Measurements from ENCODE around the gene GTSF1L. TPM values are rescaled to one million over a fixed set of nuclear protein-coding genes. Genes with fewer than 3 reads are reported as not detected.

Gene GTSF1L
- total RNA-seq, 1 donor = not detected

GRCh38 chr20:43699941-43700565 lies 26.7 kb downstream of the GTSF1L start:
- Histone ChIP-seq H3K27ac (ENCODE audit: low read depth, low read length) (no peak overlapping the region), H2AFZ (ENCODE audit: low read length) (no peak overlapping the region), H3K4me2 (ENCODE audit: insufficient read depth, low read length) (no peak overlapping the region), H3K36me3 (ENCODE audit: insufficient read depth, low read length) (no peaks in the 10 kb centered on the region), H4K20me1 (ENCODE audit: insufficient read depth, low read length) (no peaks in the 10 kb centered on the region), H3K27me3 (ENCODE audit: insufficient read depth, low read length) (no peaks in the 10 kb centered on the region), H3K79me2 (ENCODE audit: insufficient read depth, low read length) (no peaks in the 10 kb centered on the region), H3K4me3 (ENCODE audit: insufficient read depth, low read length) (no peak overlapping the region), H3K4me1 (ENCODE audit: insufficient read depth, low read length) (no peaks in the 10 kb centered on the region), H3K9me3 (ENCODE audit: low read depth, low read length) (no peaks in the 10 kb centered on the region)
- DNase-seq (ENCODE audit: insufficient read length, low spot score, missing footprints) = no peak
- no peak for TF ChIP-seq CTCF (IDR thresholded peaks at IDR 0.05; ENCODE audit: extremely low read depth, low read depth, low read length)

DNA sequence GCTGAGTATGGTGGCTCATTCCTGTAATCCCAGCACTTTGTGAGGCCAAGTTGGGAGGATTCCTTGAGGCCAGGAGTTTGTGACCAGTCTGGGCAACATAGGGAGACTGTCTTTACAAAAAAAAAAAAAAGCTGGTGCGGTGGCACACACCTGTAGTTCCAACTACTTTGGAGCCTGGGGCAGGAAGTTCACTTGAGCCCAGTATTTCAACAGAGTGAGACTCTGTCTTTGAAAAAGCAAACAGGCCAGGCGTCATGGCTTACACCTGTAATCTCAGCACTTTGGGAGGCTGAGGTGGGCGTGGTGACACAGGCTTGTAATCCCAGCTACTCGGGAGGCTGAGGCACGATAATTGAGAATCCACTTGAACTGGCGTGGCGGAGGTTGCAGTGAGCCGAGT lies 31.2 kb downstream of the GTSF1L start:
- no peaks in the 10 kb centered on the region for H4K20me1 ChIP-seq (ENCODE audit: insufficient read depth, low read length)
- DNase-seq (ENCODE audit: insufficient read length, low spot score, missing footprints) = no peak
- no peaks in the 10 kb centered on the region for H3K27me3 ChIP-seq (ENCODE audit: insufficient read depth, low read length)
- H3K79me2 ChIP-seq (ENCODE audit: insufficient read depth, low read length) = no peaks in the 10 kb centered on the region
- no peak overlapping the region for H2AFZ ChIP-seq (ENCODE audit: low read length)
- no peaks in the 10 kb centered on the region for H3K36me3 ChIP-seq (ENCODE audit: insufficient read depth, low read length)
- H3K4me2 ChIP-seq (ENCODE audit: insufficient read depth, low read length) = no peak overlapping the region
- no peak for TF ChIP-seq CTCF (IDR thresholded peaks at IDR 0.05; ENCODE audit: extremely low read depth, low read depth, low read length)
- no peak overlapping the region for H3K4me3 ChIP-seq (ENCODE audit: insufficient read depth, low read length)
- H3K4me1 ChIP-seq (ENCODE audit: insufficient read depth, low read length) = no peaks in the 10 kb centered on the region
- no peak overlapping the region for H3K27ac ChIP-seq (ENCODE audit: low read depth, low read length)
- no peaks in the 10 kb centered on the region for H3K9me3 ChIP-seq (ENCODE audit: low read depth, low read length)

DNA sequence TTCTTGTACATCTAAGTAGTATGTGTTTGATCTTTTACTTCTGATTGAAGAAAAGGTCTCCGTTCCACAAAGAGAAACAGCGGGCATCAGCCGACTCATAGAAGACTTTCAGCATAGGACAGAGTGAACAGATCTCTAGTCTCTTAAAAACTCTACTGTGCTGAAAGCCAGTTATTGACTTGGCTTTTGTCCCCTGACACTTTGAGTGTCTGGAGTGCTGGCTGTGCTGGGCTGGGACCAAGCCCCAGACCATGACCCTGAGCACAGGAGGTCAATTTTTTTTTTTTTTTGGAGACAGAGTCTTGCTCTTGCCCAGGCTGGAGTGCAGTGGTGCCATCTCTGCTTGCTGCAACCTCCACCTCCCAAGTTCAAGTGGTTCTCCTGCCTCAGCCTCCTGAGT lies 32.0 kb downstream of the GTSF1L start:
- no peak overlapping the region for H2AFZ ChIP-seq (ENCODE audit: low read length)
- H3K4me1 ChIP-seq (ENCODE audit: insufficient read depth, low read length) = no peaks in the 10 kb centered on the region
- no peaks in the 10 kb centered on the region for H3K36me3 ChIP-seq (ENCODE audit: insufficient read depth, low read length)
- H3K9me3 ChIP-seq (ENCODE audit: low read depth, low read length) = no peaks in the 10 kb centered on the region
- no peak overlapping the region for H3K4me3 ChIP-seq (ENCODE audit: insufficient read depth, low read length)
- H3K4me2 ChIP-seq (ENCODE audit: insufficient read depth, low read length) = no peak overlapping the region
- no peaks in the 10 kb centered on the region for H3K79me2 ChIP-seq (ENCODE audit: insufficient read depth, low read length)
- DNase-seq (ENCODE audit: insufficient read length, low spot score, missing footprints) = no peak
- H3K27me3 ChIP-seq (ENCODE audit: insufficient read depth, low read length) = no peaks in the 10 kb centered on the region
- H3K27ac ChIP-seq (ENCODE audit: low read depth, low read length) = no peak overlapping the region
- no peaks in the 10 kb centered on the region for H4K20me1 ChIP-seq (ENCODE audit: insufficient read depth, low read length)
- no peak for TF ChIP-seq CTCF (IDR thresholded peaks at IDR 0.05; ENCODE audit: extremely low read depth, low read depth, low read length)

GRCh38 chr20:43691928-43692524 lies 34.8 kb downstream of the GTSF1L start:
- peak; percentile 84 for DNase-seq (ENCODE audit: insufficient read length, low spot score, missing footprints)
- no peak overlapping the region for H3K27ac ChIP-seq (ENCODE audit: low read depth, low read length)
- peak overlapping the region; percentile 2 for H2AFZ ChIP-seq (ENCODE audit: low read length)
- H3K9me3 ChIP-seq (ENCODE audit: low read depth, low read length) = no peaks in the 10 kb centered on the region
- H3K4me1 ChIP-seq (ENCODE audit: insufficient read depth, low read length) = no peaks in the 10 kb centered on the region
- H3K36me3 ChIP-seq (ENCODE audit: insufficient read depth, low read length) = no peaks in the 10 kb centered on the region
- TF ChIP-seq CTCF (IDR thresholded peaks at IDR 0.05; ENCODE audit: extremely low read depth, low read depth, low read length) = peak; percentile 71
- no peak overlapping the region for H3K4me2 ChIP-seq (ENCODE audit: insufficient read depth, low read length)
- H4K20me1 ChIP-seq (ENCODE audit: insufficient read depth, low read length) = no peaks in the 10 kb centered on the region
- no peaks in the 10 kb centered on the region for H3K27me3 ChIP-seq (ENCODE audit: insufficient read depth, low read length)
- H3K79me2 ChIP-seq (ENCODE audit: insufficient read depth, low read length) = no peaks in the 10 kb centered on the region
- H3K4me3 ChIP-seq (ENCODE audit: insufficient read depth, low read length) = no peak overlapping the region

Measured in osteoblast (primary cell).